ENCODE measurements around the gene ANKRD40. TPM values are rescaled to one million over a fixed set of nuclear protein-coding genes. Genes with fewer than 3 reads are reported as not detected.

The ANKRD40 gene
- total RNA-seq, 1 experiment from 2014 or later: 42.0 TPM

DNA sequence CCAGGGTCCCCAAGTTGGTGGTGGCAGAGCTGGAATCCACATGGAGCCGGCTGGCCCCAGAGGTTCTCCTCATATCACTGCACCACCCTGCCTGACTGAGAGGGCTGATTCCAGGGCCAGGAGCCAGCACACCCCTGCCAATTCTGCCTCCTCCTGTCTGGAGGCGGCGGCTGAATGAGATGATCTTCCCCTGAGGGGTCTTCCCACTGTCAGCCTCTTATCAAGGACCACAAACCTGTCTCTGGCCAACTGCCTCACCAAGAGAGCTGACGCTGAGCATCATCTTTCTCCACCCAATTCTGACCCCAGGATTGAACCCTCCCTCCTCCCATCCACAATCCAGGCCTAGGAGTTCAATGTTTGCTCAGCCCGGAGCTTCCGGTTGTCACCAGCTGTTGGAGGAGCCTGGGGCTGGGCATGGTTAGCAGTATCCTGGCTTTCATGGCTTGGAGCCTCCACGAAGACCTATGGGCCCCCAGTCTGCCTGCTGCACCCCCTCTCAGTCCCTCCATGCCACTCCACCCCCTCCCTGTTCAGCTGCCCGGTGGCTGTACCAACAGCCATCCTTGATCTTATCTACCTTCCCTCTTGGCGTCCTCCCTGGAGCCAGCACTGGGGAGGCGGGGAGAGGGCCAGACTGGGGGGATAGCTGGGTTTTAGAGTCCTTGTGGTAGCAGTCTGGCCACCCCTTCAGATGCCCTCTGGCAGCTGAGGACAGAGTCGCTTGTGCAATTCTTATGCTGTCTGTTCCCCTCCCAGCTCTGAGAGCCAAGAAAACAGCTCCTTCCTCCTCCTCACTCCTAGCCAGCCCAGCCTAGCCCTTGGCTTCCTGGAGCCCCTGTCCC, 47.5 kb downstream of the ANKRD40 start:
- no peak for DNase-seq
- Histone ChIP-seq H3K4me3 (ENCODE audit: insufficient read depth, low read depth, low read length) (no peak overlapping the region), H3K36me3 (replicated peaks; ENCODE audit: control insufficient read depth, insufficient read depth, low read length) (no peaks in the 10 kb centered on the region), H3K27me3 (ENCODE audit: control insufficient read depth, insufficient read depth, low read length) (no peaks in the 10 kb centered on the region)

GRCh38 chr17:50659179-50659578, 48.5 kb downstream of the ANKRD40 start:
- no peaks in the 10 kb centered on the region for H3K27me3 ChIP-seq (ENCODE audit: control insufficient read depth, insufficient read depth, low read length)
- H3K4me3 ChIP-seq (ENCODE audit: insufficient read depth, low read depth, low read length): no peak overlapping the region
- DNase-seq: peak; percentile 81
- no peaks in the 10 kb centered on the region for H3K36me3 ChIP-seq (replicated peaks; ENCODE audit: control insufficient read depth, insufficient read depth, low read length)

GRCh38 chr17:50658616-50659015, 49.1 kb downstream of the ANKRD40 start:
- H3K27me3 ChIP-seq (ENCODE audit: control insufficient read depth, insufficient read depth, low read length): no peaks in the 10 kb centered on the region
- DNase-seq: no peak
- H3K4me3 ChIP-seq (ENCODE audit: insufficient read depth, low read depth, low read length): no peak overlapping the region
- H3K36me3 ChIP-seq (replicated peaks; ENCODE audit: control insufficient read depth, insufficient read depth, low read length): no peaks in the 10 kb centered on the region

DNA sequence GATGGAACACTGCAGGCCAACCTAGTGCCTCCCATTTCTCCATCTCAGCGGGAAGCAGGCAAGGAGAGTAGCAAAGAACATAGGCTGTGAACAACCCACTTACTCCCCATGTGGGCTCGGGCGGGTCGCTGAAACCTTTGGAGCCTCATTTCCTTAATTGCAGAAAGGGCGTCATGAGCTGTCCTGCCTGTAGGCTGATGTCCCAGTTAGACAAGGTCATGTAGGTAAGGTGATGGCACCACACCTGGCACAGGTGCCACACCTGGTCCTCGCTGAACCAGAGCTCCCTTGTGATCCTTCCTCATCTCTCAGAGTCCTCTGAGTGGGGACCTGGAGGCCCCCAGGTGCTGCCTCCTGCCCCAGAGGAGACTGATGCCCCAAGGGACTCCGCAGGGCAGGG, 50.1 kb downstream of the ANKRD40 start:
- DNase-seq: no peak
- Histone ChIP-seq H3K36me3 (replicated peaks; ENCODE audit: control insufficient read depth, insufficient read depth, low read length) (no peaks in the 10 kb centered on the region), H3K4me3 (ENCODE audit: insufficient read depth, low read depth, low read length) (no peak overlapping the region), H3K27me3 (ENCODE audit: control insufficient read depth, insufficient read depth, low read length) (no peaks in the 10 kb centered on the region)

GRCh38 chr17:50657054-50657453, 50.7 kb downstream of the ANKRD40 start:
- no peak for DNase-seq
- no peaks in the 10 kb centered on the region for H3K27me3 ChIP-seq (ENCODE audit: control insufficient read depth, insufficient read depth, low read length)
- no peaks in the 10 kb centered on the region for H3K36me3 ChIP-seq (replicated peaks; ENCODE audit: control insufficient read depth, insufficient read depth, low read length)
- no peak overlapping the region for H3K4me3 ChIP-seq (ENCODE audit: insufficient read depth, low read depth, low read length)

DNA sequence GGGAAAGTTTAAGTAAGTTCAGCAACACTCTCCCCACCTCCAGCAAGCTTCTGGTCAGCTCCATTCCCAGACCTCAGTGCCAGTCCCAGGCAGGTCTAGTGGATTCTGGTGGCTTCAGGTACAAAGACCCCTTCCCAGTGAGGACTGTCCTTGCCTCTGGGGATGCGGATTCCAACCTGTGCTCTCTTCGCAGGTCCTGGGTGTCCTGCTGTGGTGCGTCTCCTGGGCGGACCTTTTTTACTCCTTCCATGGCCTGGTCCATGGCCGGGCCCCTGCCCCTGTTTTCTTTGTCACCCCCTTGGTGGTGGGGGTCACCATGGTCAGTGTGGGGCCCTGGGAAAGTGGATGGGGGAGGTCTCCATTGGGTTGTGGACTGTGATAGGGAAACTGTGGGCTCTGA, 51.2 kb downstream of the ANKRD40 start:
- Histone ChIP-seq H3K4me3 (ENCODE audit: insufficient read depth, low read depth, low read length) (no peak overlapping the region), H3K27me3 (ENCODE audit: control insufficient read depth, insufficient read depth, low read length) (no peaks in the 10 kb centered on the region), H3K36me3 (replicated peaks; ENCODE audit: control insufficient read depth, insufficient read depth, low read length) (no peaks in the 10 kb centered on the region)
- no peak for DNase-seq

GRCh38 chr17:50653738-50654137, 54.0 kb downstream of the ANKRD40 start:
- no peak for DNase-seq
- Histone ChIP-seq H3K27me3 (ENCODE audit: control insufficient read depth, insufficient read depth, low read length) (no peaks in the 10 kb centered on the region), H3K4me3 (ENCODE audit: insufficient read depth, low read depth, low read length) (no peak overlapping the region), H3K36me3 (replicated peaks; ENCODE audit: control insufficient read depth, insufficient read depth, low read length) (no peaks in the 10 kb centered on the region)

DNA sequence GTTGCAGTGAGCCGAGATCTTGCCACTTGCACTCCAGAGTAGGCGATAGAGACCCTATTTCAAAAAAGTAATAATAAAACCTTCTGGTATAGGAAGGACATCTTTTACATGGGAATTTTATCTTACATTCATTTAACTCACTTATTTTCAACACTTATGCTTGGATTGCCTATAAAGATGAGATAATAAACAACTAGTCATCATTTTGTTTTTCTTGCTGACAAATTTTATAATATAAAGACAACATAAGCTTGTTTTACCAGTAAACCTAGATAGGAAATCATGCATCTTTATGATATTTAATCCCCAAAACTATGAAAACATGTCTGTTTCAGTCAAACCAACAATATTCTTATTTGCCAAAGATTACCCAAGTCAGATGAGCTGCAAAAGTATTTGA, 56.1 kb downstream of the ANKRD40 start:
- Histone ChIP-seq H3K27me3 (ENCODE audit: control insufficient read depth, insufficient read depth, low read length) (no peaks in the 10 kb centered on the region), H3K36me3 (replicated peaks; ENCODE audit: control insufficient read depth, insufficient read depth, low read length) (no peaks in the 10 kb centered on the region), H3K4me3 (ENCODE audit: insufficient read depth, low read depth, low read length) (no peak overlapping the region)
- DNase-seq: no peak

DNA sequence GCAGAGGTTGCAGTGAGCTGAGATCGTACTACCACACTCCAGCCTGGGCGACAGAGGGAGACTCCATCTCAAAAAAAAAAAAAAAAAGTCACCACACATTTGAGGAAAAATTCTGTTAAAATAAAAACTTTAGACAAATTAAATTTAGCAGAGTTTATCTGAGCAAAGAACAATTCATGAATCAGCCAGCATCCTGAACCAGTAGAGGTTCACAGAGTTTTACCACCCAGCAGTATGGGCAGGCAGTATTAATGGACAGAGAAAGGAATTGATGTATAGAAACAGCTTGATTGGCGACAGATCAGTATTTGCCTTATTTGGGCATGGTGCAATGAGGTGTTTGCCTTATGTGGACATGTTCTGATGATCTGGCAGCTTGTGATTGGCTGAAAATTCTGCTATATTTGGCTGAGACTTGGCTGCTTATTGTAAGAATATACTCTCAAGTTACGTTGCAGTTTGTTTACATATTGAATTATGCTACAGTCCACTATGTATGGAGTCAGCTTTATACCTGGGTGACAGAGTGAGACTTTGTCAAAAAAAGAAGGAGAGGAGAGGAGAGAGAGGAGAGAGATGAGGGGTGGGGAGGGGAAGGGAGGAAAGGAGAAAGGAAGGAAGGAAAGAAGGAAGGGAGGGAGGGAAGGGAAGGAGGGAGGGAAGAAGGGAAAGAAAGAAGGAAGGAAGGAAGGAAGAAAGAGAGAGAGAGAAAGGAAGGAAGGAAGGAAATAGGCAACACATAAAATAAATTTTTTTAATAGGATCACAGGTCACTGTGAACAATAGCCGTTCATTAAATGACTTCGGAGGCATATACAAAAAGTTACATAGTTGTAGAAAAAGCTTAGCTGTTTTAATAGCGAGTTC, 58.4 kb downstream of the ANKRD40 start:
- DNase-seq: no peak
- H3K36me3 ChIP-seq (replicated peaks; ENCODE audit: control insufficient read depth, insufficient read depth, low read length): no peaks in the 10 kb centered on the region
- no peak overlapping the region for H3K4me3 ChIP-seq (ENCODE audit: insufficient read depth, low read depth, low read length)
- H3K27me3 ChIP-seq (ENCODE audit: control insufficient read depth, insufficient read depth, low read length): no peaks in the 10 kb centered on the region

DNA sequence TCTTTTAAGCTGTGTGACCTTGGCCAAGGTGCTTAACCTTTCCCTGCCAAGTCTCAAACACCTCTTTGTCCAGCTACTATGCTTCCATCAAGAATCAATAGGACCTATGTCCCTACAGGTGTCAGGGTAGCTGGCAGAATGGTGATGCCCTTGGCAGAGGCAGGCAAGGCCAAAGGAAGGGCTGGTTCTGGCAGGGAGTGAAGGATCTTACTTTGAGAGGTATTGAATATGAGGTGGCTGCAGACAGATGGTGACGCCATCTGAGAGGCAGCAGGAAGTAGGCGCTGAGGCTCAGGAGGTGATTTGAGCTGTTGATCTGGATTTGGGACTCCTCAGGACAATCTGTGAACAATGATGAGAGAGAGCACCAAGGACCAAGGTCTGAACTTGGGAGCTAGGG, 60.5 kb downstream of the ANKRD40 start:
- H3K4me3 ChIP-seq (ENCODE audit: insufficient read depth, low read depth, low read length): no peak overlapping the region
- H3K36me3 ChIP-seq (replicated peaks; ENCODE audit: control insufficient read depth, insufficient read depth, low read length): no peaks in the 10 kb centered on the region
- H3K27me3 ChIP-seq (ENCODE audit: control insufficient read depth, insufficient read depth, low read length): no peaks in the 10 kb centered on the region
- no peak for DNase-seq

GRCh38 chr17:50645748-50646682, 61.7 kb downstream of the ANKRD40 start:
- no peaks in the 10 kb centered on the region for H3K27me3 ChIP-seq (ENCODE audit: control insufficient read depth, insufficient read depth, low read length)

More at GRCh38 chr17:50645748-50646682, 61.7 kb downstream of the ANKRD40 start:
- Histone ChIP-seq H3K36me3 (replicated peaks; ENCODE audit: control insufficient read depth, insufficient read depth, low read length) (no peaks in the 10 kb centered on the region), H3K4me3 (ENCODE audit: insufficient read depth, low read depth, low read length) (no peak overlapping the region)
- no peak for DNase-seq
